Measurements from ENCODE around the gene AKNAD1.
"Not testable (repeated sequence)": the region's sequence is repeated elsewhere in the genome, so short reads cannot be mapped to it uniquely, and the experiment has no call there.

The AKNAD1 gene

DNA sequence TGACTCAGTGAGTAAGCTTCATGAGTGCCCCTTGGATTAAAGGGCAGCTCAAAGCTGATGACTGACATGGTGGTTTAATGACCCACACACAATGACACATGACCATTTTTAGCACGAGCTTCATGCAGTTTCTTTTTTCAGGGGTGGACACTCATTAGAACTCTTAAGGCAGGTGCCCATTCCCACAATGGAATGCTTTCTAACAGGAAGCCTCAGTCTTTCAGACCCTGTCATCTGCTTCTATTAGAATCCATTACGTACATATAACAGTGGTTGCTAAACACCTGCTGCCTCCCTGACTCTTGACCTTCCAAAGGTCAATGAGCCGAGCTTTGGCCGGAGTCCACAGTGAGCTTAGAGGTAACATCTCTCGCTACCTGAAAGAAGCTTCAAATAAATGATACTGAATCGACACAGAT lies 27.4 kb downstream of the AKNAD1 start:
- DNase-seq, result no peak

GRCh38 chr1:108828074-108828961 lies 28.6 kb downstream of the AKNAD1 start:
- DNase-seq, result peak; percentile 72 to 80

DNA sequence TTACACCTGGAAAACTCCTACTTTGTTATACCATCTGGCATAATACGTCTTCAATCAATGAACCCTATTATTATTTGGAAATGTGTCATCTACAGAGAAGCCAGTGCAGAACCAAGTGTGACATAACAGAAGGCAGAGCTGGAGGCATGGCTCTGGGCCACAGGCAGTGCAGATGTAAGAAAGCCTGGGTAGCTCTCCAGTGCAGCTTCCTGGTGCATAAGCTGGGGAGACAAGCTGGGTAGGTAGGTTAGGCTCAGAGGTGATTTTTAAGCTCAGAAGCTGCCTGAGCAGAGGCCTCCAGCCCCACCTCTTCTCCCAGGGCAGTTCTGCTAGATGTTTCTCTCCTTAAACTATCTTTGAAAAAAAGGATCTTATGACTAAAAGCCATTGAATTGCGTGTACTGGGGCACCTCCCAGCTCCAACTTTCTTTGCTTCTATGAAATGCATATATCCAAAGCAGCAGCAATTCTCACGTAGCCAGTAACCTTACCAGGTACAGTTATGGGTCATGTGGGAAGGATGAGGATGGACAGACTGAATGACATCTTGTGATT lies 30.7 kb downstream of the AKNAD1 start:
- no peak for DNase-seq

DNA sequence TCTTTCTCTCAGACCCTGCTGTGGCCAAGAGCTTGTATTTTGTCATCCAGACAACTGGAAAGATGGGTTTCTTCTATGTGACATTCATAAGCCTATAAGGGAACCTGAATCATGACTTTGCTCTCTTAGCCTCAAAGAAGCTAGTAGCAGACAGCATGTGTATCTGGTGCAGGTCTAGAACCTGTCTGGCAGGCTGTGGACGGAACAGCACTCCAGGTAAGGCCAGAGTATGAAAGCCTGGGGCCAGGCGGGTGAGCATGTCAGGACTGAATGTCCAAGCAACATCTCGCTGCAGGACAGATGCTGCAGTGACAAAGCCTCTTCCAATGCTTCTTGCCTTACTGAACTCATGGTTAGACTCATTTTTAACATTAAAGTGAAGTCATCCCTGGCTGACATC lies 32.8 kb downstream of the AKNAD1 start:
- DNase-seq, result no peak

GRCh38 chr1:108823632-108824031 lies 33.3 kb downstream of the AKNAD1 start:
- DNase-seq, result no peak

GRCh38 chr1:108819878-108820277 lies 37.0 kb downstream of the AKNAD1 start:
- DNase-seq, result no peak

DNA sequence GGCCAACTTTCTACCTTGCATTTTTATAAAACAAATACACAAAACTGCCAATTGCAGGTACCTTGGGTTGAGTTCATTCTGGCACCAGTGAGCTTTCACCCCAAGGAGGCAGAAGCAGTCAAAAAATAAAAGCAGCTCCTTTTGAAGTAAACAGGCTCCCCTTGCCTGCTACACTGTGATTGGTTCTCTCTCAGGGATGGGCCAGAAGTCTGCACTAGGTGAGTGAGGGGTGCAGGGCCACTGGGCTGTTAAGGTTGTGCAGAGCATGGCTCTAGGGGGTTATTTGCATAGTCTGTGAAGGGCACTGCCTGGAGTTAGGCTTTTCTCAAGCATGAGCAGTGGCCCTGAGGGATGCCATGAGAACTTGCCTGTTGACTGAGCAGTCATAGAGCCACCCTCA lies 39.1 kb downstream of the AKNAD1 start:
- no peak for DNase-seq

GRCh38 chr1:108817016-108817415 lies 39.9 kb downstream of the AKNAD1 start:
- no peak for DNase-seq

DNA sequence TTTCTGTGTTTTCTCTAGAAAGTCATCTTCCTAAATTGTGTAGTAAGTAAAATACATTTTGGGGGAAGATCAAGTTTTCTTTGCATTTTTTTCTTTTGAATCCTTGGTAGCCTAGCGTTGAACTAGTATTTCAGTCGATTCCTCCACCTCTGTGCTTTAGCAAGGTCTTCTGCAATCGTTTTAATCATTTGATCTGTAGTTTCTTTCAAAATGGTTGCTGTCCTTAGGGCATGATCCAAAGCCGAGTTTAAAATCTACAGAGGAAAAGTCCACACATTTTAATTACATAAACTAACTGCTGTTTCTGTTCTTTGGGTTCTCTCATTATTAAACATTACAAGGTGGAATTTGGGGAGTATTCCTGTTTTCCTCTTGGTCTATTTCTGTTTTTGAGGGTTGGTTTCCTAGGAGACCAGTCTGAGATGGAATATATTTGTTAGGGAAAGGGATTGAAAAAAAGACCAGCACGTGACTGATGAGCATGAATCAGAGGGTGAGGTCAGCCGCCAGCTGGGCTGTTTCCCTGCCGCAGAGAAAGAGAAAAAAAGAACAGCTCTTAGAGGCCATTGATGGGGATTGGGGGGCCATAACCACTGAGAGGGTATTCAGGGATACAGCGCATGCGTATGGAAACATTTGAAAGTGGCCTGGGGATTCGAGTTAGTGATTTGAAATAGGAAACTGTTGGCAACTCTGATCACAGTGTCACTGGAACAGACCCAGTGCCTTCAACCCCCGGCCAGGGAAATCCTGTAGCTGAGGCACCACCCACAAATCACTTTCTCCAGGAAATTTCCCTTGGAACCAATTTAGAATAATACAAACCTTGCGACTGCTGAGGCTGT lies 40.6 kb downstream of the AKNAD1 start:
- no peak for DNase-seq

- DNase-seq, result no peak
Observed at GRCh38 chr1:108815566-108815965, 41.3 kb downstream of the AKNAD1 start.

GRCh38 chr1:108814343-108815125 lies 42.4 kb downstream of the AKNAD1 start:
- DNase-seq, result no peak

GRCh38 chr1:108813326-108813725 lies 43.6 kb downstream of the AKNAD1 start:
- DNase-seq, result no peak

DNA sequence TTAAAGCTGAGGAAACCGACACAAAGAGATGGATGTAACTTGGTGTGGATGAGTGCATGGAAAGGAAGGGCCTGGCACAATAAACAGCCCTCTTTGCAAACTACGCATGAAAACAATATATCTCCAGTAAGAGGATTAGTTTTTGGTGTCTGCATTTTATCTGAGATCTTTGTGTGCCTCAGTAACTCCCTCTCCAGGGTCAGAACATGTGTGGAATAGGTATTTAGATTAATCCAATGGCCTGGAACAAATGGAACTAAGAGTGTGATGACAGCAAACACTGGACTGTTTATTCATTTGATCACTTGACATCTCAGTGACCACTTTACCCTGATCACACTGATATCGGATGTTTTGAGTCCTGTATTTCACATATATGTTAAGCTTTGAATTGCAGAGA lies 45.3 kb downstream of the AKNAD1 start:
- no peak for DNase-seq

- DNase-seq, result no peak
Observed at GRCh38 chr1:108808438-108808837, 48.5 kb downstream of the AKNAD1 start.

DNA sequence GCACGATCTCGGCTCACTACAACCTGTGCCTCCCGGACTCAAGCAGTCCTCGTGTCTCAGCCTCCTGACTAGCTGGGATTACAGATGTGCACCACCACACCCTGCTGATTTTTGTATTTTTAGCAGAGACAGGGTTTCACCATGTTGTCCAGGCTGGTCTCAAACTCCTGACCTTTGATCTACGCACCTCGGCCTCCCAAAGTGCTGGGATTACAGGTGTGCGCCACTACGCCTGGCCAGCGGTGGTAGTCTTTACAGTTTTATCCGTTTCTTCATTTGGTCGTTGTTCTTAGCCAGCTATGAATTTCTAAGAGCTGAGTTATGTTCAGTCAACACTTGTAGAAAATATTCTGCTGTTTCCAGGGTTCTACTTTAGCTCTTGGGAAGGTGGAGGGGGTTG lies 53.3 kb downstream of the AKNAD1 start:
- DNase-seq, result no peak

GRCh38 chr1:108801101-108801500 lies 55.8 kb downstream of the AKNAD1 start:
- no peak for DNase-seq

- DNase-seq, result no peak
Observed at GRCh38 chr1:108799001-108799400, 57.9 kb downstream of the AKNAD1 start.

GRCh38 chr1:108792420-108792819 lies 64.5 kb downstream of the AKNAD1 start:
- DNase-seq, result no peak

DNA sequence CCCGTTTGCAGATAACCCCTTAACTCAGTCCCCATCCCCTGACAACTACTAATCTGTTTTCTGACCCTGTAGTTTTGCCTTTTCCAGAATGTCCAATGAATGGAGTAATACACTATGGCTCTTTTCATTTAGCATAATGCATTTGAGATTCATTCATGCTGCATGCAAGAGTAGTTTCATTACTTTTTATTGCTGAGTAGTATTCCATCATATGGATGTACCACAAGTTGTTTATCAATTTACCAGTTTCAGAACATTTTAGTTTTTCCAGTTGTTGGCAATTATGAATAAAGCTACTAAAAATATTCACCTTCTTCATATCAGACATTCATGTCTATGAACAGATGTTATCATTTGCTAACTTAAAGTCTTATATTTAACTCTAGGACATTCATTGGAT lies 65.1 kb downstream of the AKNAD1 start:
- DNase-seq, result no peak

DNA sequence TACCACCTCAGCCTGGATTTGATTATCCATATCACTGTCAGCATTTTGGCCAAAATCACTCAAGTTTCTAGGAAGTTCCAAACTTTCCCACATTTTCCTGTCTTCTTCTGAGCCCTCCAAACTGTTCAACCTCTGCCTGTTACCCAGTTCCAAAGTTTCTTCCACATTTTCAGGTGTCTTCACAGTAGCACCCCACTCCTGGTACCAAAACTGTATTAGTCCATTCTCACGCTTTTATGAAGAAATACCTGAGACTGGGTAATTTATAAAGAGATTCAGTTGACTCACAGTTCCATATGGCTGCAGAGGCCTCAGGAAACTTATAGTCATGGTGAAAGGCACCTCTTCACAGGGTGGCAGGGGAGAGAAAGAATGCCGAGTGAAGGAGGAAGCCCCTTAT lies 71.0 kb downstream of the AKNAD1 start:
- no peak for DNase-seq

GRCh38 chr1:108785264-108785663 lies 71.6 kb downstream of the AKNAD1 start:
- no peak for DNase-seq

DNA sequence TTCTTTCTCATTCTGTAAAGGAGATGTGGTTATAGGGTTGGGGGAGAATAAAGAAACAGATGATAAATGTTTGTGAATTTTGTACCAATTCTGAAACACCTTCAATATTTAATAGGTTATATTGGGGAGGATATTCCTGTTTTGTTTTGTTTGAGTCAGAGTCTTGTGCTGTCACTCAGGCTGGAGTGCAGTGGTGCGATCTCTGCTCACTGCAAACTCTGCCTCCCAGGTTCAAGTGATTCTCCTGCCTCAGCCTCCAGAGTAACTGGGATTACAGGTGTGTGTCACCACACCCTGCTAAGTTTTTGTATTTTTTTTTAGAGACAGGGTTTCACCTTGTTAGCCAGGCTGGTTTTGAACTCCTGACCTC lies 75.3 kb downstream of the AKNAD1 start:
- DNase-seq, result not testable (repeated sequence)

All from activated CD4-positive, alpha-beta T cell treated with anti-CD3 and anti-CD28 coated beads, Interleukin-2, amount 50 U/mL, for 48 hours (primary cell).